ENCODE results near the gene RASA1. TPM values are rescaled to one million over a fixed set of nuclear protein-coding genes. Genes with fewer than 3 reads are reported as not detected.

The RASA1 gene
- total and polyA plus RNA-seq, 2 experiments from 2014 or later, result 9.3 to 35.0 TPM

DNA sequence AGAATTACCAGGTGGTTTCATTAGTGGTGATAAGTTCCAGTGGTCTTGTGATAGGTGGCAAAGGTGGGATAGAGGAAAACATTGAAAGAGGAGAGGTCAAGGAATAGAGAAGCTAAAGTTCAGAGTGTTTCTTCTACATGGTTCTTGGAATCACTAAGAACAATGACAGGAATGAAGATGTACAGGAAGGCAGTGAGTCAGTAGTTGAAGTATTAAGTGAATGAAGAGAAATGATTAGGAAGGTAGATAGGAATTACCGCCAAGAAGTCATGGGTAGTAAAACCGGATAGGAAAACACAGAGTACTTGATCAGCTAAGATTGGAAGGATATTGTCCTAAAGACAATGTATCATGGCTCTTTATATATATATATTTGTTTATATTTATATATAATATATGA lies 37.9 kb upstream of the RASA1 start:
- DNase-seq (ENCODE audit: low spot score) (no peak), ATAC-seq (no peak)
- Mint-ChIP-seq H3K4me3 (no peak overlapping the region), H3K27ac (no peak overlapping the region), H3K27me3 (ENCODE audit: insufficient read depth, low read depth, poor library complexity) (no peaks in the 10 kb centered on the region), H3K4me1 (peaks cover 3% of the 10 kb centered on the region; the same call in 1 of the 3 replicates), H3K36me3 (ENCODE audit: low read depth) (no peaks in the 10 kb centered on the region), H3K9me3 (no peaks in the 10 kb centered on the region)
- no peaks in the 10 kb centered on the region for H3K27me3 ChIP-seq (ENCODE audit: insufficient read depth)
- no peaks in the 10 kb centered on the region for H3K9me2 ChIP-seq (ENCODE audit: insufficient read depth)
- no peak overlapping the region for H3K27ac ChIP-seq (ENCODE audit: low read depth)
- no peak overlapping the region for H3K4me2 ChIP-seq
- no peaks in the 10 kb centered on the region for H3K79me2 ChIP-seq (replicated peaks; ENCODE audit: insufficient read depth)
- no peak overlapping the region for H3K4me3 ChIP-seq
- no peaks in the 10 kb centered on the region for H3F3A ChIP-seq (replicated peaks; ENCODE audit: low read depth)
- H4K20me1 ChIP-seq (replicated peaks; ENCODE audit: insufficient read depth), result no peaks in the 10 kb centered on the region
- H3K36me3 ChIP-seq (ENCODE audit: insufficient read depth), result no peaks in the 10 kb centered on the region
- TF ChIP-seq JUNB (IDR thresholded peaks at IDR 0.05; ENCODE audit: unreplicated experiment) (no peak), NANOG (IDR thresholded peaks at IDR 0.05; ENCODE audit: borderline replicate concordance) (no peak), EZH2 (IDR thresholded peaks at IDR 0.05; ENCODE audit: low read depth, unreplicated experiment) (no peak), STAT1 (IDR thresholded peaks at IDR 0.05; ENCODE audit: unreplicated experiment) (no peak), EZH2phosphoT487 (IDR thresholded peaks at IDR 0.05; ENCODE audit: unreplicated experiment) (no peak)
- TF ChIP-seq, protein P1, sequence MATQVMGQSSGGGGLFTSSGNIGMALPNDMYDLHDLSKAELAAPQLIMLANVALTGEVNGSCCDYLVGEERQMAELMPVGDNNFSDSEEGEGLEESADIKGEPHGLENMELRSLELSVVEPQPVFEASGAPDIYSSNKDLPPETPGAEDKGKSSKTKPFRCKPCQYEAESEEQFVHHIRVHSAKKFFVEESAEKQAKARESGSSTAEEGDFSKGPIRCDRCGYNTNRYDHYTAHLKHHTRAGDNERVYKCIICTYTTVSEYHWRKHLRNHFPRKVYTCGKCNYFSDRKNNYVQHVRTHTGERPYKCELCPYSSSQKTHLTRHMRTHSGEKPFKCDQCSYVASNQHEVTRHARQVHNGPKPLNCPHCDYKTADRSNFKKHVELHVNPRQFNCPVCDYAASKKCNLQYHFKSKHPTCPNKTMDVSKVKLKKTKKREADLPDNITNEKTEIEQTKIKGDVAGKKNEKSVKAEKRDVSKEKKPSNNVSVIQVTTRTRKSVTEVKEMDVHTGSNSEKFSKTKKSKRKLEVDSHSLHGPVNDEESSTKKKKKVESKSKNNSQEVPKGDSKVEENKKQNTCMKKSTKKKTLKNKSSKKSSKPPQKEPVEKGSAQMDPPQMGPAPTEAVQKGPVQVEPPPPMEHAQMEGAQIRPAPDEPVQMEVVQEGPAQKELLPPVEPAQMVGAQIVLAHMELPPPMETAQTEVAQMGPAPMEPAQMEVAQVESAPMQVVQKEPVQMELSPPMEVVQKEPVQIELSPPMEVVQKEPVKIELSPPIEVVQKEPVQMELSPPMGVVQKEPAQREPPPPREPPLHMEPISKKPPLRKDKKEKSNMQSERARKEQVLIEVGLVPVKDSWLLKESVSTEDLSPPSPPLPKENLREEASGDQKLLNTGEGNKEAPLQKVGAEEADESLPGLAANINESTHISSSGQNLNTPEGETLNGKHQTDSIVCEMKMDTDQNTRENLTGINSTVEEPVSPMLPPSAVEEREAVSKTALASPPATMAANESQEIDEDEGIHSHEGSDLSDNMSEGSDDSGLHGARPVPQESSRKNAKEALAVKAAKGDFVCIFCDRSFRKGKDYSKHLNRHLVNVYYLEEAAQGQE (IDR thresholded peaks at IDR 0.05; ENCODE audit: unreplicated experiment), result no peak
- TF ChIP-seq, protein P2, sequence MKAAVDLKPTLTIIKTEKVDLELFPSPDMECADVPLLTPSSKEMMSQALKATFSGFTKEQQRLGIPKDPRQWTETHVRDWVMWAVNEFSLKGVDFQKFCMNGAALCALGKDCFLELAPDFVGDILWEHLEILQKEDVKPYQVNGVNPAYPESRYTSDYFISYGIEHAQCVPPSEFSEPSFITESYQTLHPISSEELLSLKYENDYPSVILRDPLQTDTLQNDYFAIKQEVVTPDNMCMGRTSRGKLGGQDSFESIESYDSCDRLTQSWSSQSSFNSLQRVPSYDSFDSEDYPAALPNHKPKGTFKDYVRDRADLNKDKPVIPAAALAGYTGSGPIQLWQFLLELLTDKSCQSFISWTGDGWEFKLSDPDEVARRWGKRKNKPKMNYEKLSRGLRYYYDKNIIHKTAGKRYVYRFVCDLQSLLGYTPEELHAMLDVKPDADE (IDR thresholded peaks at IDR 0.05), result no peak
- TF ChIP-seq, protein P3, sequence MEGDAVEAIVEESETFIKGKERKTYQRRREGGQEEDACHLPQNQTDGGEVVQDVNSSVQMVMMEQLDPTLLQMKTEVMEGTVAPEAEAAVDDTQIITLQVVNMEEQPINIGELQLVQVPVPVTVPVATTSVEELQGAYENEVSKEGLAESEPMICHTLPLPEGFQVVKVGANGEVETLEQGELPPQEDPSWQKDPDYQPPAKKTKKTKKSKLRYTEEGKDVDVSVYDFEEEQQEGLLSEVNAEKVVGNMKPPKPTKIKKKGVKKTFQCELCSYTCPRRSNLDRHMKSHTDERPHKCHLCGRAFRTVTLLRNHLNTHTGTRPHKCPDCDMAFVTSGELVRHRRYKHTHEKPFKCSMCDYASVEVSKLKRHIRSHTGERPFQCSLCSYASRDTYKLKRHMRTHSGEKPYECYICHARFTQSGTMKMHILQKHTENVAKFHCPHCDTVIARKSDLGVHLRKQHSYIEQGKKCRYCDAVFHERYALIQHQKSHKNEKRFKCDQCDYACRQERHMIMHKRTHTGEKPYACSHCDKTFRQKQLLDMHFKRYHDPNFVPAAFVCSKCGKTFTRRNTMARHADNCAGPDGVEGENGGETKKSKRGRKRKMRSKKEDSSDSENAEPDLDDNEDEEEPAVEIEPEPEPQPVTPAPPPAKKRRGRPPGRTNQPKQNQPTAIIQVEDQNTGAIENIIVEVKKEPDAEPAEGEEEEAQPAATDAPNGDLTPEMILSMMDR (conservative IDR thresholded peaks at IDR 0.05; ENCODE audit: low read depth in 2 of 2), result no peak
- TF ChIP-seq, protein P4, sequence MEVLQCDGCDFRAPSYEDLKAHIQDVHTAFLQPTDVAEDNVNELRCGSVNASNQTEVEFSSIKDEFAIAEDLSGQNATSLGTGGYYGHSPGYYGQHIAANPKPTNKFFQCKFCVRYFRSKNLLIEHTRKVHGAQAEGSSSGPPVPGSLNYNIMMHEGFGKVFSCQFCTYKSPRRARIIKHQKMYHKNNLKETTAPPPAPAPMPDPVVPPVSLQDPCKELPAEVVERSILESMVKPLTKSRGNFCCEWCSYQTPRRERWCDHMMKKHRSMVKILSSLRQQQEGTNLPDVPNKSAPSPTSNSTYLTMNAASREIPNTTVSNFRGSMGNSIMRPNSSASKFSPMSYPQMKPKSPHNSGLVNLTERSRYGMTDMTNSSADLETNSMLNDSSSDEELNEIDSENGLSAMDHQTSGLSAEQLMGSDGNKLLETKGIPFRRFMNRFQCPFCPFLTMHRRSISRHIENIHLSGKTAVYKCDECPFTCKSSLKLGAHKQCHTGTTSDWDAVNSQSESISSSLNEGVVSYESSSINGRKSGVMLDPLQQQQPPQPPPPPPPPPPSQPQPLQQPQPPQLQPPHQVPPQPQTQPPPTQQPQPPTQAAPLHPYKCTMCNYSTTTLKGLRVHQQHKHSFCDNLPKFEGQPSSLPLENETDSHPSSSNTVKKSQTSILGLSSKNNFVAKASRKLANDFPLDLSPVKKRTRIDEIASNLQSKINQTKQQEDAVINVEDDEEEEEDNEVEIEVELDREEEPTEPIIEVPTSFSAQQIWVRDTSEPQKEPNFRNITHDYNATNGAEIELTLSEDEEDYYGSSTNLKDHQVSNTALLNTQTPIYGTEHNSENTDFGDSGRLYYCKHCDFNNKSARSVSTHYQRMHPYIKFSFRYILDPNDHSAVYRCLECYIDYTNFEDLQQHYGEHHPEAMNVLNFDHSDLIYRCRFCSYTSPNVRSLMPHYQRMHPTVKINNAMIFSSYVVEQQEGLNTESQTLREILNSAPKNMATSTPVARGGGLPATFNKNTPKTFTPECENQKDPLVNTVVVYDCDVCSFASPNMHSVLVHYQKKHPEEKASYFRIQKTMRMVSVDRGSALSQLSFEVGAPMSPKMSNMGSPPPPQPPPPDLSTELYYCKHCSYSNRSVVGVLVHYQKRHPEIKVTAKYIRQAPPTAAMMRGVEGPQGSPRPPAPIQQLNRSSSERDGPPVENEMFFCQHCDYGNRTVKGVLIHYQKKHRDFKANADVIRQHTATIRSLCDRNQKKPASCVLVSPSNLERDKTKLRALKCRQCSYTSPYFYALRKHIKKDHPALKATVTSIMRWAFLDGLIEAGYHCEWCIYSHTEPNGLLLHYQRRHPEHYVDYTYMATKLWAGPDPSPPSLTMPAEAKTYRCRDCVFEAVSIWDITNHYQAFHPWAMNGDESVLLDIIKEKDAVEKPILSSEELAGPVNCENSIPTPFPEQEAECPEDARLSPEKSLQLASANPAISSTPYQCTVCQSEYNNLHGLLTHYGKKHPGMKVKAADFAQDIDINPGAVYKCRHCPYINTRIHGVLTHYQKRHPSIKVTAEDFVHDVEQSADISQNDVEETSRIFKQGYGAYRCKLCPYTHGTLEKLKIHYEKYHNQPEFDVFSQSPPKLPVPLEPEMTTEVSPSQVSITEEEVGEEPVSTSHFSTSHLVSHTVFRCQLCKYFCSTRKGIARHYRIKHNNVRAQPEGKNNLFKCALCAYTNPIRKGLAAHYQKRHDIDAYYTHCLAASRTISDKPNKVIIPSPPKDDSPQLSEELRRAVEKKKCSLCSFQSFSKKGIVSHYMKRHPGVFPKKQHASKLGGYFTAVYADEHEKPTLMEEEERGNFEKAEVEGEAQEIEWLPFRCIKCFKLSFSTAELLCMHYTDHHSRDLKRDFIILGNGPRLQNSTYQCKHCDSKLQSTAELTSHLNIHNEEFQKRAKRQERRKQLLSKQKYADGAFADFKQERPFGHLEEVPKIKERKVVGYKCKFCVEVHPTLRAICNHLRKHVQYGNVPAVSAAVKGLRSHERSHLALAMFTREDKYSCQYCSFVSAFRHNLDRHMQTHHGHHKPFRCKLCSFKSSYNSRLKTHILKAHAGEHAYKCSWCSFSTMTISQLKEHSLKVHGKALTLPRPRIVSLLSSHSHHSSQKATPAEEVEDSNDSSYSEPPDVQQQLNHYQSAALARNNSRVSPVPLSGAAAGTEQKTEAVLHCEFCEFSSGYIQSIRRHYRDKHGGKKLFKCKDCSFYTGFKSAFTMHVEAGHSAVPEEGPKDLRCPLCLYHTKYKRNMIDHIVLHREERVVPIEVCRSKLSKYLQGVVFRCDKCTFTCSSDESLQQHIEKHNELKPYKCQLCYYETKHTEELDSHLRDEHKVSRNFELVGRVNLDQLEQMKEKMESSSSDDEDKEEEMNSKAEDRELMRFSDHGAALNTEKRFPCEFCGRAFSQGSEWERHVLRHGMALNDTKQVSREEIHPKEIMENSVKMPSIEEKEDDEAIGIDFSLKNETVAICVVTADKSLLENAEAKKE (CRISPR knock-in tag; IDR thresholded peaks at IDR 0.05), result no peak
- no peak overlapping the region for H2AFZ ChIP-seq
- peaks cover 29% of the 10 kb centered on the region for H3K4me1 ChIP-seq (ENCODE audit: insufficient read depth)
